Endodermal cell (in vitro differentiated cells): ENCODE data around the gene UNC5B. TPM values are rescaled to one million over a fixed set of nuclear protein-coding genes. Genes with fewer than 3 reads are reported as not detected.

Experiments used
- DNase-seq: peaks from one replicate; pipeline ENCODE4 v3.0.0-alpha.2; 2017
- H3K27ac ChIP-seq: 2 replicates; pipeline ENCODE4 v1.5.1; 2013; ENCODE audit warnings: mild to moderate bottlenecking, low read depth, low read length, moderate library complexity
- H3K27me3 ChIP-seq: 2 replicates; pipeline ENCODE4 v1.6.1; 2013; ENCODE audit warnings: mild to moderate bottlenecking, low read length, moderate library complexity; ENCODE audit not compliant: insufficient read depth, control insufficient read depth, poor library complexity, severe bottlenecking
- H3K36me3 ChIP-seq: 2 replicates; pipeline ENCODE4 v1.7.0; 2013; ENCODE audit warnings: mild to moderate bottlenecking, low read length, moderate library complexity; ENCODE audit not compliant: control insufficient read depth, insufficient read depth
- H3K4me1 ChIP-seq: one replicate; pipeline ENCODE4 v1.7.0; 2013; ENCODE audit warnings: low read length; ENCODE audit not compliant: control insufficient read depth, insufficient read depth
- H3K4me3 ChIP-seq: 2 replicates; pipeline ENCODE4 v1.5.1; 2013; ENCODE audit warnings: mild to moderate bottlenecking, low read length, moderate library complexity
- H3K9ac ChIP-seq: 2 replicates; pipeline ENCODE4 v1.6.1; 2013; ENCODE audit warnings: mild to moderate bottlenecking, low read length, moderate library complexity; ENCODE audit not compliant: poor library complexity, severe bottlenecking; ENCODE audit errors: extremely low read depth
- H3K9me3 ChIP-seq: 2 replicates; pipeline ENCODE4 v1.6.1; 2013; ENCODE audit warnings: mild to moderate bottlenecking, low read length, moderate library complexity; ENCODE audit not compliant: control insufficient read depth
- H3K27ac Mint-ChIP-seq: 2 replicates; pipeline ENCODE4 v1.8.0; 2020; ENCODE audit warnings: mixed read lengths
- H3K27me3 Mint-ChIP-seq: 2 replicates; pipeline ENCODE4 v1.8.0; 2021; ENCODE audit warnings: mild to moderate bottlenecking, mixed read lengths; ENCODE audit not compliant: insufficient read depth
- H3K36me3 Mint-ChIP-seq: 2 replicates; pipeline ENCODE4 v1.8.0; 2020; ENCODE audit warnings: low read depth, mixed read lengths
- H3K4me1 Mint-ChIP-seq: 2 replicates; pipeline ENCODE4 v1.8.0; 2020; ENCODE audit warnings: mixed read lengths
- H3K4me3 Mint-ChIP-seq: 2 replicates; pipeline ENCODE4 v1.8.0; 2020; ENCODE audit warnings: mild to moderate bottlenecking, moderate library complexity, mixed read lengths
- H3K9me3 Mint-ChIP-seq: 2 replicates; pipeline ENCODE4 v1.8.0; 2020; ENCODE audit warnings: mild to moderate bottlenecking, mixed read lengths
- WGBS, 2 experiments: methylation state at CpG; one replicate each; pipeline versions ENCODE4 v1.1.5 to v1.1.7; 2013; ENCODE audit warnings: missing lambda C conversion rate in 2 of 2, mixed read lengths in 1 of 2; ENCODE audit not compliant: insufficient coverage in 1 of 2, insufficient read length in 1 of 2; 5-methylcytosine and 5-hydroxymethylcytosine counted together
- total RNA-seq, 2 donors: library from RNA; stranded (reverse); fragmentation: NEBNext Ultra II Directional in 1 of 2; extraction: Animal tissue kit (Norgen Biotek cat#: 25700) in 1 of 2; gene quantifications; 2 replicates in 1 of 2; 3 replicates in 1 of 2; pipeline ENCODE4 v1.2.1, GENCODE V29; 2021
- TF ChIP-seq, protein P1 (sequence below): fragments of 200-600 bp; sonication (generic); conservative IDR thresholded peaks from 2 replicates; pipeline ENCODE4 v1.5.0; 2021; ENCODE audit warnings: antibody characterized with exemption, mild to moderate bottlenecking

UNC5B gene
- total RNA-seq, 2 donors from 2014 or later = 9.7 to 14.5 TPM

DNA sequence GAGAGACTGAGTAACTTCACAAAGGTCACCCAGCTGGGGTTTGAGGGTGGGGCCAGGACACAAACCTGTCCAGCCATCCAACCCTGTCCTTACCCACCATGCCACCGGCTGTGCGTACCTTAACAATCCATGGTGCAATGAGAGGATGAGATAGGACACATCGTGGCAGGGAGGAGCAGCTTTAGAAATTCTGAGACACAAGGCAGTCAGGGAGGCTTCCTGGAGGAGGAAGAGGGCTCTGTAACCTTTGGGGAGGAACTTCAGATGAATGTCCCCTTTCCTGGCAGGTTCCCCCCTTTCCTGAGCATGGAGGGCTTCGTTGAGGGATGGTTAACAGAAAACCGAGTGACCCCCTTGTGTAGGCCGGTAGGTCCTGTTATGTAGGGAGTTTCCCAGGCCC, 71.0 kb downstream of the UNC5B start:
- Mint-ChIP-seq H3K36me3 (peaks cover 3% of the 10 kb centered on the region), H3K9me3 (no peaks in the 10 kb centered on the region), H3K4me3 (no peak overlapping the region), H3K4me1 (peaks cover 20% of the 10 kb centered on the region), H3K27ac (no peak overlapping the region), H3K27me3 (no peaks in the 10 kb centered on the region)
- H3K9ac ChIP-seq = no peak overlapping the region
- H3K4me3 ChIP-seq = no peak overlapping the region
- DNase-seq = no peak
- no peaks in the 10 kb centered on the region for H3K9me3 ChIP-seq
- WGBS, 2 experiments = 92 to 100% methylated on average over 1 to 6 of the region's 6 CpGs
- H3K27me3 ChIP-seq = no peaks in the 10 kb centered on the region
- peaks cover 25% of the 10 kb centered on the region for H3K4me1 ChIP-seq
- TF ChIP-seq, protein P1, sequence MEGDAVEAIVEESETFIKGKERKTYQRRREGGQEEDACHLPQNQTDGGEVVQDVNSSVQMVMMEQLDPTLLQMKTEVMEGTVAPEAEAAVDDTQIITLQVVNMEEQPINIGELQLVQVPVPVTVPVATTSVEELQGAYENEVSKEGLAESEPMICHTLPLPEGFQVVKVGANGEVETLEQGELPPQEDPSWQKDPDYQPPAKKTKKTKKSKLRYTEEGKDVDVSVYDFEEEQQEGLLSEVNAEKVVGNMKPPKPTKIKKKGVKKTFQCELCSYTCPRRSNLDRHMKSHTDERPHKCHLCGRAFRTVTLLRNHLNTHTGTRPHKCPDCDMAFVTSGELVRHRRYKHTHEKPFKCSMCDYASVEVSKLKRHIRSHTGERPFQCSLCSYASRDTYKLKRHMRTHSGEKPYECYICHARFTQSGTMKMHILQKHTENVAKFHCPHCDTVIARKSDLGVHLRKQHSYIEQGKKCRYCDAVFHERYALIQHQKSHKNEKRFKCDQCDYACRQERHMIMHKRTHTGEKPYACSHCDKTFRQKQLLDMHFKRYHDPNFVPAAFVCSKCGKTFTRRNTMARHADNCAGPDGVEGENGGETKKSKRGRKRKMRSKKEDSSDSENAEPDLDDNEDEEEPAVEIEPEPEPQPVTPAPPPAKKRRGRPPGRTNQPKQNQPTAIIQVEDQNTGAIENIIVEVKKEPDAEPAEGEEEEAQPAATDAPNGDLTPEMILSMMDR = no peak
- H3K36me3 ChIP-seq = no peaks in the 10 kb centered on the region
- no peak overlapping the region for H3K27ac ChIP-seq

DNA sequence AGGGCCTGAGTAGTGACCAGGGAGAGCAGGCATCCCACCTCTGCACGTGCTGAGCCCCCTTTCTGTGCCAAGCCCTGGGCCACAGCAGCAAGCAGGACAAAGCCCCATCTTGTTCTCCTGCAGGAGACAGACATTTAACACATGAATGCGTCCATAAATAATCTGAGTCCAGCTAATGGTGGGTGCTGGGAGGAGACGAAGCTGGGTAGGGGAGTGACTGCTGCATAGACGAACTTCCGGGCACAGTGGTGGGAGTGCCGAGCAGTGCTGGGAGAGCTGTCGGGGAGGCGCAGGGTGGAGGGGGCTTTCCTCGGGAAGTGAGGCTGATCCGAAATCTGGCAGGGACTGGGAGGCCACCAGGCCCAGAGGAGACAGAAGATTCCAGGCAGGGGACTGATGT, 71.5 kb downstream of the UNC5B start:
- H3K4me1 ChIP-seq = peaks cover 22% of the 10 kb centered on the region
- H3K36me3 ChIP-seq = peaks cover under 1% of the 10 kb centered on the region
- peaks cover 3% of the 10 kb centered on the region for H3K36me3 Mint-ChIP-seq
- H3K4me3 ChIP-seq = no peak overlapping the region
- 92 to 98% methylated on average over 6 to 10 of the region's 10 CpGs for WGBS, 2 experiments
- no peak overlapping the region for H3K4me3 Mint-ChIP-seq
- H3K9ac ChIP-seq = no peak overlapping the region
- TF ChIP-seq, protein P1 = no peak
- no peaks in the 10 kb centered on the region for H3K9me3 ChIP-seq
- no peaks in the 10 kb centered on the region for H3K27me3 ChIP-seq
- H3K27me3 Mint-ChIP-seq = no peaks in the 10 kb centered on the region
- H3K9me3 Mint-ChIP-seq = no peaks in the 10 kb centered on the region
- no peak for DNase-seq
- H3K4me1 Mint-ChIP-seq = peaks cover 16% of the 10 kb centered on the region
- peak overlapping the region; percentile 21 for H3K27ac Mint-ChIP-seq
- no peak overlapping the region for H3K27ac ChIP-seq

DNA sequence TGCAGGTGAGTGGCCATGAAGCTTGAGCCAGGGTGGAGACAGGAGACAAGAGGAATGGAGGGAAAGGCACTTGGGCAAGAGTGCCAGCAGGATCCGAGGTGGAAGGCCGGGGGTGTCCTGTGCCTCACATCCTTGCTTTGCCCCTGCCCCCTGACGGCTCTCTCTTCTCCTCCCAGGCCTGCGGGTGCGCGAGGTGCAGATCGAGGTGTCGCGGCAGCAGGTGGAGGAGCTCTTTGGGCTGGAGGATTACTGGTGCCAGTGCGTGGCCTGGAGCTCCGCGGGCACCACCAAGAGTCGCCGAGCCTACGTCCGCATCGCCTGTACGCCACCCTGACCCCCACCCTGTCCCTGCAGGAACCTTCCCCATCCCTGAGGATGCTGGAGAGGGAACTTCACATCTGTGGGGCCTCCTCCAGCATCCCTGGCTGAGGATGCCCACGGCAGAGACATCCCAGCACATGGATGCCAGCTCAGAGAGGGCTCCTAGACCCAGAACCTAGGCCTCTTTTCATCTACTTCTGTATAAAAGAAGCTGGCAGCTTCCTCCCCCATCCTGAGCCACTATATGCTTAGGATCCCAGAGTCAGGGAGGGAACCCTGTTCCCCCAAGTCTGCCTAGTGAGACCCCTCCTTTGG, 72.3 kb downstream of the UNC5B start:
- DNase-seq = no peak
- H3K4me3 ChIP-seq = no peak overlapping the region
- no peak overlapping the region for H3K9ac ChIP-seq
- H3K27me3 ChIP-seq = no peaks in the 10 kb centered on the region
- TF ChIP-seq, protein P1 = no peak
- Mint-ChIP-seq H3K36me3 (peaks cover 7% of the 10 kb centered on the region), H3K4me3 (no peak overlapping the region), H3K27ac (peak overlapping the region; percentile 21), H3K9me3 (no peaks in the 10 kb centered on the region), H3K4me1 (peaks cover 11% of the 10 kb centered on the region), H3K27me3 (no peaks in the 10 kb centered on the region)
- 87% methylated on average over 10 to 19 of the region's 19 CpGs for WGBS, 2 experiments
- peaks cover 5% of the 10 kb centered on the region for H3K9me3 ChIP-seq
- H3K36me3 ChIP-seq = peaks cover 7% of the 10 kb centered on the region
- H3K4me1 ChIP-seq = peaks cover 16% of the 10 kb centered on the region
- H3K27ac ChIP-seq = no peak overlapping the region
